ENCODE measurements around the gene TOX3. TPM values are rescaled to one million over a fixed set of nuclear protein-coding genes. Genes with fewer than 3 reads are reported as not detected.

TOX3 gene
- total and polyA plus RNA-seq, 5 experiments from 2014 or later, result not detected

- DNase-seq, result no peak
- peaks cover 0 to 10% (median 0%) of the 10 kb centered on the region in 9 donors for H3K9me3 Mint-ChIP-seq
- peaks cover 0 to 7% (median 0%) of the 10 kb centered on the region in 5 donors for H3K27me3 Mint-ChIP-seq
- H3K36me3 Mint-ChIP-seq, result no peaks in the 10 kb centered on the region
- H3K4me1 Mint-ChIP-seq, result no peaks in the 10 kb centered on the region
- POLR2A ChIA-PET, result no interaction called here
- H3K27ac Mint-ChIP-seq, result no peak overlapping the region
- no peak overlapping the region for H3K4me3 Mint-ChIP-seq
- ATAC-seq, result no peak
These were observed 54.1 kb downstream of the TOX3 start for GRCh38 chr16:52492789-52493357.

- ATAC-seq (no peak), DNase-seq (no peak)
- Mint-ChIP-seq H3K27ac (no peak overlapping the region), H3K9me3 (peaks cover 0 to 12% (median 0%) of the 10 kb centered on the region in 9 donors), H3K36me3 (no peaks in the 10 kb centered on the region), H3K4me1 (no peaks in the 10 kb centered on the region), H3K4me3 (no peak overlapping the region), H3K27me3 (peaks cover 0 to 7% (median 0%) of the 10 kb centered on the region in 5 donors)
- POLR2A ChIA-PET, result no interaction called here
These were observed 55.7 kb downstream of the TOX3 start for GRCh38 chr16:52491216-52491615.

GRCh38 chr16:52489894-52490293 lies 57.0 kb downstream of the TOX3 start:
- H3K4me3 Mint-ChIP-seq, result no peak overlapping the region
- H3K9me3 Mint-ChIP-seq, result peaks cover 0 to 23% (median 4%) of the 10 kb centered on the region in 9 donors
- no peaks in the 10 kb centered on the region for H3K36me3 Mint-ChIP-seq
- peaks cover 0 to 5% (median 0%) of the 10 kb centered on the region in 5 donors for H3K27me3 Mint-ChIP-seq
- DNase-seq (no peak), ATAC-seq (no peak)
- no peaks in the 10 kb centered on the region for H3K4me1 Mint-ChIP-seq
- H3K27ac Mint-ChIP-seq, result no peak overlapping the region
- POLR2A ChIA-PET, result no interaction called here

- Mint-ChIP-seq H3K9me3 (peaks cover 0 to 23% (median 4%) of the 10 kb centered on the region in 9 donors), H3K27me3 (peaks cover 0 to 5% (median 0%) of the 10 kb centered on the region in 5 donors), H3K4me1 (no peaks in the 10 kb centered on the region), H3K27ac (no peak overlapping the region), H3K36me3 (no peaks in the 10 kb centered on the region), H3K4me3 (no peak overlapping the region)
- DNase-seq (no peak), ATAC-seq (no peak)
- POLR2A ChIA-PET, result no interaction called here
These were observed 58.1 kb downstream of the TOX3 start for GRCh38 chr16:52488837-52489289.

GRCh38 chr16:52487849-52488457 lies 59.0 kb downstream of the TOX3 start:
- H3K27me3 Mint-ChIP-seq, result peaks cover 0 to 5% (median 0%) of the 10 kb centered on the region in 5 donors
- DNase-seq (no peak), ATAC-seq (no peak)
- H3K27ac Mint-ChIP-seq, result no peak overlapping the region
- no peaks in the 10 kb centered on the region for H3K4me1 Mint-ChIP-seq
- no peaks in the 10 kb centered on the region for H3K36me3 Mint-ChIP-seq
- no peak overlapping the region for H3K4me3 Mint-ChIP-seq
- H3K9me3 Mint-ChIP-seq, result peaks cover 0 to 23% (median 4%) of the 10 kb centered on the region in 9 donors
- POLR2A ChIA-PET, result no interaction called here

GRCh38 chr16:52480237-52480636 lies 66.7 kb downstream of the TOX3 start:
- POLR2A ChIA-PET, result no interaction called here
- Mint-ChIP-seq H3K9me3 (peaks cover 0 to 10% (median 3%) of the 10 kb centered on the region in 9 donors), H3K36me3 (no peaks in the 10 kb centered on the region), H3K27ac (no peak overlapping the region), H3K27me3 (no peaks in the 10 kb centered on the region), H3K4me1 (no peaks in the 10 kb centered on the region), H3K4me3 (no peak overlapping the region)
- ATAC-seq (no peak), DNase-seq (no peak)

GRCh38 chr16:52476111-52476510 lies 70.8 kb downstream of the TOX3 start:
- Mint-ChIP-seq H3K27me3 (peaks cover 0 to 5% (median 0%) of the 10 kb centered on the region in 5 donors), H3K9me3 (peaks cover 0 to 22% (median 5%) of the 10 kb centered on the region in 9 donors), H3K4me1 (no peaks in the 10 kb centered on the region), H3K36me3 (no peaks in the 10 kb centered on the region), H3K4me3 (no peak overlapping the region), H3K27ac (no peak overlapping the region)
- POLR2A ChIA-PET, result no interaction called here
- ATAC-seq (no peak), DNase-seq (no peak)

- Mint-ChIP-seq H3K4me1 (no peaks in the 10 kb centered on the region), H3K4me3 (no peak overlapping the region), H3K9me3 (peaks cover 0 to 22% (median 5%) of the 10 kb centered on the region in 9 donors), H3K36me3 (no peaks in the 10 kb centered on the region), H3K27ac (no peak overlapping the region), H3K27me3 (peaks cover 0 to 5% (median 0%) of the 10 kb centered on the region in 5 donors)
- POLR2A ChIA-PET, result no interaction called here
- DNase-seq, result no peak
- ATAC-seq, result no peak
These were observed 72.3 kb downstream of the TOX3 start for GRCh38 chr16:52474679-52475078.

- H3K9me3 Mint-ChIP-seq, result peaks cover 0 to 22% (median 5%) of the 10 kb centered on the region in 9 donors
- POLR2A ChIA-PET, result no interaction called here
- H3K4me1 Mint-ChIP-seq, result no peaks in the 10 kb centered on the region
- H3K27ac Mint-ChIP-seq, result no peak overlapping the region
- H3K4me3 Mint-ChIP-seq, result no peak overlapping the region
- no peaks in the 10 kb centered on the region for H3K36me3 Mint-ChIP-seq
- no peak for ATAC-seq
- peaks cover 0 to 5% (median 0%) of the 10 kb centered on the region in 5 donors for H3K27me3 Mint-ChIP-seq
- DNase-seq, result no peak
These were observed 73.8 kb downstream of the TOX3 start for GRCh38 chr16:52473096-52473495.

GRCh38 chr16:52471650-52472370 lies 75.1 kb downstream of the TOX3 start:
- POLR2A ChIA-PET, result no interaction called here
- H3K4me3 Mint-ChIP-seq, result no peak overlapping the region
- no peaks in the 10 kb centered on the region for H3K36me3 Mint-ChIP-seq
- H3K27ac Mint-ChIP-seq, result no peak overlapping the region
- H3K9me3 Mint-ChIP-seq, result peaks cover 0 to 15% (median 5%) of the 10 kb centered on the region in 9 donors
- DNase-seq, result no peak
- H3K27me3 Mint-ChIP-seq, result peaks cover 0 to 5% (median 0%) of the 10 kb centered on the region in 5 donors
- no peak for ATAC-seq
- H3K4me1 Mint-ChIP-seq, result no peaks in the 10 kb centered on the region

- POLR2A ChIA-PET, result no interaction called here
- H3K4me3 Mint-ChIP-seq, result no peak overlapping the region
- H3K36me3 Mint-ChIP-seq, result no peaks in the 10 kb centered on the region
- no peak for DNase-seq
- H3K4me1 Mint-ChIP-seq, result no peaks in the 10 kb centered on the region
- no peak overlapping the region for H3K27ac Mint-ChIP-seq
- peaks cover 0 to 14% (median 5%) of the 10 kb centered on the region in 9 donors for H3K9me3 Mint-ChIP-seq
- no peak for ATAC-seq
- H3K27me3 Mint-ChIP-seq, result peaks cover 0 to 5% (median 0%) of the 10 kb centered on the region in 5 donors
These were observed 76.4 kb downstream of the TOX3 start for GRCh38 chr16:52470585-52470984.

GRCh38 chr16:52469775-52470174 lies 77.2 kb downstream of the TOX3 start:
- H3K4me1 Mint-ChIP-seq, result no peaks in the 10 kb centered on the region
- POLR2A ChIA-PET, result no interaction called here
- H3K27me3 Mint-ChIP-seq, result peaks cover 0 to 1% (median 0%) of the 10 kb centered on the region in 5 donors
- H3K9me3 Mint-ChIP-seq, result peaks cover 0 to 12% (median 5%) of the 10 kb centered on the region in 9 donors
- DNase-seq (no peak), ATAC-seq (no peak)
- no peak overlapping the region for H3K4me3 Mint-ChIP-seq
- H3K36me3 Mint-ChIP-seq, result no peaks in the 10 kb centered on the region
- H3K27ac Mint-ChIP-seq, result no peak overlapping the region

- Mint-ChIP-seq H3K27ac (no peak overlapping the region), H3K4me3 (no peak overlapping the region), H3K4me1 (no peaks in the 10 kb centered on the region), H3K36me3 (no peaks in the 10 kb centered on the region), H3K9me3 (peaks cover 0 to 12% (median 2%) of the 10 kb centered on the region in 9 donors), H3K27me3 (no peaks in the 10 kb centered on the region)
- no peak for ATAC-seq
- no peak for DNase-seq
- POLR2A ChIA-PET, result no interaction called here
These were observed 77.9 kb downstream of the TOX3 start for GRCh38 chr16:52469091-52469490.
